ENCODE results near the gene MRPL10. TPM values are rescaled to one million over a fixed set of nuclear protein-coding genes. Genes with fewer than 3 reads are reported as not detected.

MRPL10 gene
- total and polyA plus RNA-seq, 2 experiments from 2014 or later, result 50.2 to 74.7 TPM

- peaks cover 25% of the 10 kb centered on the region for H3K4me1 ChIP-seq (ENCODE audit: insufficient read depth)
- Mint-ChIP-seq H3K36me3 (ENCODE audit: low read depth) (no peaks in the 10 kb centered on the region), H3K27me3 (ENCODE audit: insufficient read depth, low read depth, poor library complexity) (peaks cover 21% of the 10 kb centered on the region), H3K4me1 (peaks cover 39% of the 10 kb centered on the region), H3K9me3 (no peaks in the 10 kb centered on the region), H3K27ac (no peak overlapping the region), H3K4me3 (no peak overlapping the region; the same call in 2 of the 3 replicates)
- ATAC-seq (no peak), DNase-seq (ENCODE audit: low spot score) (no peak)
- no peak overlapping the region for H3K4me2 ChIP-seq
- no peaks in the 10 kb centered on the region for H3K9me2 ChIP-seq (ENCODE audit: insufficient read depth)
- H3K27ac ChIP-seq (ENCODE audit: low read depth), result no peak overlapping the region
- no peaks in the 10 kb centered on the region; the same call in 1 of the 2 replicates for H4K20me1 ChIP-seq (replicated peaks; ENCODE audit: insufficient read depth)
- 0 out of 2 replicates have a peak, but pooled peaks cover 2% of the 10 kb centered on the region for H3F3A ChIP-seq (replicated peaks; ENCODE audit: low read depth)
- TF ChIP-seq ETS1 (IDR thresholded peaks at IDR 0.05), result no peak
- TF ChIP-seq ZNF331 (CRISPR knock-in tag; IDR thresholded peaks at IDR 0.05; ENCODE audit: low read depth), result no peak
- no peak for TF ChIP-seq CTCF (conservative IDR thresholded peaks at IDR 0.05; ENCODE audit: low read depth in 2 of 2)
- TF ChIP-seq STAT1 (IDR thresholded peaks at IDR 0.05; ENCODE audit: unreplicated experiment), result no peak
- no peak for TF ChIP-seq EZH2phosphoT487 (IDR thresholded peaks at IDR 0.05; ENCODE audit: unreplicated experiment)
- TF ChIP-seq ZNF462 (CRISPR knock-in tag; IDR thresholded peaks at IDR 0.05), result no peak
- no peak for TF ChIP-seq REST (IDR thresholded peaks at IDR 0.05; ENCODE audit: unreplicated experiment)
- TF ChIP-seq POLR2AphosphoS5 (IDR thresholded peaks at IDR 0.05; ENCODE audit: low read depth), result no peak
- TF ChIP-seq ZNF114 (CRISPR knock-in tag; IDR thresholded peaks at IDR 0.05), result no peak
- no peak for TF ChIP-seq NANOG (IDR thresholded peaks at IDR 0.05; ENCODE audit: borderline replicate concordance)
- TF ChIP-seq JUNB (IDR thresholded peaks at IDR 0.05; ENCODE audit: unreplicated experiment), result no peak
- TF ChIP-seq EZH2 (IDR thresholded peaks at IDR 0.05; ENCODE audit: low read depth, unreplicated experiment), result no peak
- TF ChIP-seq CREB1 (CRISPR knock-in tag; IDR thresholded peaks at IDR 0.05; ENCODE audit: low read depth), result no peak
- no peak overlapping the region for H3K4me3 ChIP-seq
- no peaks in the 10 kb centered on the region for H3K79me2 ChIP-seq (replicated peaks; ENCODE audit: insufficient read depth)
- peaks cover 13% of the 10 kb centered on the region for H3K27me3 ChIP-seq (ENCODE audit: insufficient read depth)
- no peak overlapping the region for H2AFZ ChIP-seq
- no peaks in the 10 kb centered on the region for H3K36me3 ChIP-seq (ENCODE audit: insufficient read depth)
Measured at GRCh38 chr17:47879028-47879585, 47.8 kb upstream of the MRPL10 start.

Measured in GM23338 (cell line).